Thyroid gland (tissue), 4 donors: ENCODE measurements around the gene ZNF346.

ENCODE experiments used
- CTCF ChIP-seq, 6 experiments: fragments of 200-600 bp in 3 of 6; fragments of 450-650 bp in 3 of 6; sonication (generic) in 3 of 6; IDR thresholded peaks; one replicate each; pipeline ENCODE4 v1.5.1; 2016 to 2019; ENCODE audit warnings: antibody characterized with exemption in 6 of 6, mild to moderate bottlenecking in 2 of 6, inconsistent platforms in 1 of 6, moderate library complexity in 1 of 6
- POLR2A ChIP-seq, 2 donors: fragments of 450-650 bp; IDR thresholded peaks; one replicate each; pipeline ENCODE4 v1.6.1; 2017; ENCODE audit warnings: antibody characterized with exemption in 2 of 2, mild to moderate bottlenecking in 2 of 2, moderate library complexity in 1 of 2

- TF ChIP-seq CTCF (IDR thresholded peaks at IDR 0.05): no peak
- TF ChIP-seq POLR2A (IDR thresholded peaks at IDR 0.05): no peak
Measured at GRCh38 chr5:177105691-177106476, 83.4 kb downstream of the ZNF346 start.
